ENCODE results near the gene SCNN1B. TPM values are rescaled to one million over a fixed set of nuclear protein-coding genes. Genes with fewer than 3 reads are reported as not detected.
"Not testable (repeated sequence)": the region's sequence is repeated elsewhere in the genome, so short reads cannot be mapped to it uniquely, and the experiment has no call there.

The SCNN1B gene
- total RNA-seq, 1 donor from 2014 or later: 2.3 TPM

DNA sequence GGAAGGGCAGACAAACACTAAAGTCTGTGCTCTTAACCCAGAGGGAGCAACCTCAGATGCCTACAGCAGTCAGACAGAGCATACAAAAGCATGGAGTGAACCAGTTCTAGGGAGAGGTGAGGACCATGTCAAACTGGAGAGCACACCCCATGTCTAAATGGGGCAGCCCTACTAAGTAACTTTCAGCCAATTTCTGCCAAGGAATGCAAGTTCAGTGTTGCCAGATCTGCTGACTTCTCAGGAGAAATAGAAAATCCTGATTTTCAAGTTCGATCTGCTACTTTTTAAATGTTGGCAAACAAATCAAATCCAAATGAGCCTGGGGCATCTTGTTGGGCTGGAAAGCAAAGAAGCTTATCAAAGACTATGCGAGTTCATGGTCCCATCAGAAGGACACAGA lies 17.5 kb upstream of the SCNN1B start:
- intact Hi-C loops (cut with DNase I): no loop called here
- no peak for ATAC-seq
- no peak for DNase-seq (ENCODE audit: low spot score)

- DNase-seq (ENCODE audit: low spot score) (no peak), ATAC-seq (no peak)
- intact Hi-C loops (cut with DNase I): no loop called here
These were observed 16.0 kb upstream of the SCNN1B start for GRCh38 chr16:23286131-23286532.

GRCh38 chr16:23288209-23288608 lies 13.9 kb upstream of the SCNN1B start:
- intact Hi-C loops (cut with DNase I): no loop called here

DNA sequence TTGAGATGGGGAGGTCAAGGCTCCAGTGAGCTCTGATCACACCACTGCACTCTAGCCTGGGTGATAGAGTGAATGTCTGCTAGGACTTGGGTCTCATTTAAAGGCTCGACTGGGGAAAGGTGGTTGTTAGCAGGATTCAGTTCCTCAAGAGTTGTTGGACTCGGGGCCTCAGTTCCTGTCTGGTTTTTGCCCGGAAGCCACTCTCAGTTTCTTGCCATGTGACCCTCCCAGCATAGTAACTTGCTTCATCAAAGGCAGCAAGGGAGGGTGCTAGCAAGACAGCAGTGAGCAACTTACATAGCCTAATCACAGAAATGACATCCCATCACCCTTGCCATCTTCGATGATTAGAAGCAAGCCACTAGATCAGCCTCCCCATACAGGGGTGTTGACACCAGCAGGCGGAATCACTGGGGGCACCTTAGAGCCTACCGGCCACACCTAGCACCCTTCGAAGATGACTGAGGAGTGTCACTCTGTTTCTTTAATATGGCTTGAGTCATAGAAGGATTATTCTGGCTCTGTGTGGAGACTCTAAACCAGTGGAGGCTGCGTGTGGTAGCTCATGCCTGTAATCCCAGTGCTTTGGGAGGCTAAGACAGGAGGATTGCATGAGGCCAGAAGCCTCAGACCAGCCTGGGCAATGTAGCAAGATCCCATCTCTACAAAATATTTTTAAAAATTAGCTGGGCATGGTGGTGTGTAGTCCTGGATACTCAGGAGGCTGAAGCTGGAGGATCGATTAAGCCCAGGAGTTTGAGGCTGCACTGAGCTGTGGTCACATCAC lies 13.2 kb upstream of the SCNN1B start:
- intact Hi-C loops (cut with DNase I): no loop called here
- no peak for ATAC-seq
- no peak for DNase-seq (ENCODE audit: low spot score)

More at GRCh38 chr16:23288209-23288608, 13.9 kb upstream of the SCNN1B start:
- ATAC-seq: no peak
- DNase-seq (ENCODE audit: low spot score): no peak

DNA sequence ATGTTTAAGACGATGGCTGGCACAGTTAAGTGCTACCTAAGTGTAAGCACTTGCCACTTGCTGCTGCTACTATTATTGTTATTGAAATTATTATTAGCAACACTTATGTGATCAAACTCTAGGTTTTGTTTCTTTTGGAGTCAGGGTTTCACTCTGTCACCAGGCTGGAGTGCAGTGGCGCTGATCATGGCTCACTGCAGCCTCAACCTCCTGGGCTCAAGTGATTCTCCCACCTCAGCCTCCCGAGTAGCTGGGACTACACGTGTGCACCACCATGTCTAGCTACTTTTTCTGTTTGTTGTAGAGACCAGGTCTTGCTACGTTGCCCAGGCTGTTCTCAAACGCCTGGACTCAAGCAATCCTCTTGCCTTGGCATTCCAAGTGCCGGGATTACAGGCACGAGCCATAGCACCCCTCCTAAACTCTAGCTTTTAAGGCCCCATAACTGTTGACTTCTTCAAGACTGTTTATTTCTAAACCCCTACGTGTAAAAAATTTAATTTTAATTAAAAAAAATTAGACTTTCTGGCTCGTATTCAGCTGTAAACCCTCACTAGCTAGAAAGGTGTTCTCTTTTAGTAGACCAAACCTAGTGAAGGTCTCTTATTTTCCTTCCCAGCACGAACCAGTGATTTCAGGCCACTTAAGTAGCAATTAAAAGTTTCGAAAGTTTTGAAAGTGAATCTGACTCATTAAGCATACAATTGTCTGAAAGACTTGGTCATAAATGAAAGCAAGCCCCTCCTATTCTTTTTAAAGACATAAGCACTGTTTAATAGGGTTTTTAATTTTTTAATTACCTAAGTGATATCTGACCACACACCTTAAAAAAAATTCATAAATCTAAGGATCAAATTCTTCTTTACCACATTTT lies 11.7 kb upstream of the SCNN1B start:
- intact Hi-C loops (cut with DNase I): no loop called here
- DNase-seq (ENCODE audit: low spot score) (no peak), ATAC-seq (no peak)

DNA sequence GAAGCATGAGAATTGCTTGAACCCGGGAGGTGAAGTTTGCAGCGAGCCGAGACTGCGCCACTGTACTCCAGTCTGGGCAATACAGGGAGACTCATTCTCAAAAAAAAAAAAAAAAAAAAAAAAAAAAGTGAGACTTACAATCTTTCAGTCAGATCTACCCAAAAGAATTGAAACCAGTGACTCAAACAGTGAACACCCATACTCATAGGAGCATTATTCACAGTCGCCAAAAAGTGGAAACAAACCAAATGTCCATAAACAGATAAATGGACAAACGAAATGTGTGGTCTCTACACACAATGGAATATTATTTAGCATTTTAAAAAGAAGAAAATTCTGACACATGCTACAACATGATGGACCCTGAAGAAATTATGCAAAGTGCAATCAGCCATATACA lies 9.1 kb upstream of the SCNN1B start:
- DNase-seq (ENCODE audit: low spot score): no peak
- ATAC-seq: no peak
- intact Hi-C loops (cut with DNase I): no loop called here

GRCh38 chr16:23294260-23294659 lies 7.8 kb upstream of the SCNN1B start:
- DNase-seq (ENCODE audit: low spot score) (no peak), ATAC-seq (no peak)
- intact Hi-C loops (cut with DNase I): no loop called here

- DNase-seq (ENCODE audit: low spot score) (no peak), ATAC-seq (no peak)
- intact Hi-C loops (cut with DNase I): no loop called here
These were observed 5.1 kb upstream of the SCNN1B start for GRCh38 chr16:23296994-23297393.

DNA sequence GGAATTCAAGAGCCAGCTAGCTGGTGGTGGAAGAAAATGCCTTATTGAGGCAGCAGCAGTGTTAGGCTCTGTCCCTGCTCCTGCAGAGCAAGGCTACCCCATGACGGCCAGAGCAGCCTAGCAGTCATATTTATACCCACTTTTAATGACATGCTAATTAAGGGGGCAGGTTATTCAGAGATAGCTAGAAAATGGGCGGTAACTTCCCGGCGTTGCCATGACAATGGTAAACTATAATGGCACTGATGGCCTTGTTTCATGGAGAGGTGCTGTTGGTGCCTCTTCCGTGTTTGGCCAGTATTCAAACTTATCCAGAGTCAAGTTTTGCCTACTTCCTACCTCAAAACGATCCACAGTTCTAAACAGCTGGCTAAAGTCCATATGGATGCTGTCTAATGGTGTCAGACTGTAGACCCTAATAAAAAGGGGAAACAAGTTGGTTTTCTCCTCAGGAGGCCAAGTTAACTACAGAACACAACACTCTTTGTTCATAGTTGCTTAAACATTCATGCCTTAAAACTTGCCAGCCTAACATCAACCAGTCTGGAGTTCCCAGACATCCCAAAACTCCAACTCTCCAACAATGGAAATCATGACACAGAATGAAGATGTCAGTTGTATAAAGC lies 3.7 kb upstream of the SCNN1B start:
- DNase-seq (ENCODE audit: low spot score) (no peak), ATAC-seq (no peak)
- intact Hi-C loops (cut with DNase I): no loop called here

DNA sequence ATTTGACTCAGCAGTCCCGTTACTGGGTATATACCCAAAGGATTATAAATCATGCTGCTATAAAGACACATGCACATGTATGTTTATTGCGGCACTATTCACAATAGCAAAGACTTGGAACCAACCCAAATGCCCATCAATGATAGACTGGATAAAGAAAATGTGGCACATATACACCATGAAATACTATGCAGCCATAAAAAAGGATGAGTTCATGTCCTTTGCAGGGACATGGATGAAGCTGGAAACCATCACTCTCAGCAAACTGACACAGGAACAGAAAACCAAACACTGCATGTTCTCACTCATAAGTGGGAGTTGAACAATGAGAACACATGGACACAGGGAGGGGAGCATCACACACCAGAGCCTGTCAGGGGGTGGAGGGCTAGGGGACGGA lies 2.3 kb upstream of the SCNN1B start:
- ATAC-seq; DNase-seq (ENCODE audit: low spot score): not testable (repeated sequence)

GRCh38 chr16:23301251-23302044 lies 654 bp upstream of the SCNN1B start:
- DNase-seq (ENCODE audit: low spot score) (no peak), ATAC-seq (no peak)
- intact Hi-C loops (cut with DNase I): no loop called here

More for the DNA sequence above, 2.3 kb upstream of the SCNN1B start:
- intact Hi-C loops (cut with DNase I): not testable (repeated sequence)

GRCh38 chr16:23303685-23304084 lies 1.6 kb downstream of the SCNN1B start:
- DNase-seq (ENCODE audit: low spot score): no peak
- ATAC-seq: no peak
- intact Hi-C loops (cut with DNase I): no loop called here

- intact Hi-C loops (cut with DNase I): no loop called here
- DNase-seq (ENCODE audit: low spot score): no peak
- no peak for ATAC-seq
These were observed 2.5 kb downstream of the SCNN1B start for GRCh38 chr16:23304620-23305019.

DNA sequence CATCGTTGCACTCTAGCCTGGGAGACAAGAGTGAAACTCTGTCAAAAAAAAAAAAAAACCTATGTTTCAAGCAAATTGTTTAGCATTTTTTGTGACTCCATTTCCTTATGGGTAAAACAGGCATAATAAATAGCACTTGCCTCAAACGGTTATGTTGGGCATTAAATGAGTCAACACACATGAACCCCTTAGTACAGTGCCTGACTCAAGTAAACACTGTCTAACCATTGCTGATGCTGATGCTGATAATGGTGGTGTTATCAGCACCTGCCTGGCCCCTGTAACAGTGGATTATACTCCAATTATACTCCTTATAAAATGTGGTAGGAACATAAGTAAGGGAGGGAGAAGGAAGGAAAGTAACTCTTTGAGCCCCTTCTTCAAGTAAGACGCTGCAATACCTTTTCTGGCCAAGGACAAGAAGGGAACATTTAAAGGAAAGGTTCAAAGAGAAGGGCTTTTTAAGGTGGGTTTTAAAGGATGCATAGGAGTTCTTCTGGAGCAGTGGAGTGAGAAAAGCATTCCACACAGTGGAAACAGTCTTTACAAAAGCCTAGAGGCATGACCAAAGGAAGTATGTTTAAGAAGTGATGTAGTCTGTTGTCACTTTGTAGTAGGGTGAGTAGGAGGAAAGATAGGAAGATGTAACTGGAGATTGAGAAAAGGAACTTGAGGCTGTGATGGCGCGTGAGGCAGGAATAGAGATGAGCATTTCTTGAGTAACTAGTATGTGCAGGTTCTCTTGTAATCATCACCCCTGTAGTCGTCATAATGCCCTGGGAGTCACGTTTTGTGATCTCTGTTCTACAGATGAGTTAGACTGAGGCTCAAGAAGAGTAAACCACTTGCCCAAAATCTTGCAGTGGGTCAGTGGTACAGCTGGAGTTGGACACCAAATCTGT lies 4.3 kb downstream of the SCNN1B start:
- intact Hi-C loops (cut with DNase I): no loop called here
- no peak for ATAC-seq
- DNase-seq (ENCODE audit: low spot score): no peak

GRCh38 chr16:23310217-23310616 lies 8.1 kb downstream of the SCNN1B start:
- ATAC-seq: no peak
- no peak for DNase-seq (ENCODE audit: low spot score)
- intact Hi-C loops (cut with DNase I): no loop called here

- ATAC-seq (no peak), DNase-seq (ENCODE audit: low spot score) (no peak)
- intact Hi-C loops (cut with DNase I): no loop called here
These were observed 8.6 kb downstream of the SCNN1B start for GRCh38 chr16:23310744-23311143.

DNA sequence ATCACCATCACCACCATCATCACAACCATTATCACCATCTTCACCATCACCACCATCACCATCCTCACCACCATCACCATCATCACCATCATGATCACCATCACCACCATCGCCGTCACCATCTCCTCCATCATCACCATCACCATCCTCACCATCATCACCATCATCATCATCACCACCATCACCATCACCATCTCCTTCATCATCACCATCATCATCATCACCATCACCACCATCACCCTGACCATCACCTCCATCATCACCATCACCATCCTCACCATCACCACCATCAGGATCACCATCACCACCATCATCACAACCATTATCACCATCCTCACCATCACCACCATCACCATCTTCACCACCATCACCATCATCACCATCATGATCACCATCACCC lies 14.1 kb downstream of the SCNN1B start:
- no peak for DNase-seq (ENCODE audit: low spot score)
- intact Hi-C loops (cut with DNase I): no loop called here
- ATAC-seq: no peak

DNA sequence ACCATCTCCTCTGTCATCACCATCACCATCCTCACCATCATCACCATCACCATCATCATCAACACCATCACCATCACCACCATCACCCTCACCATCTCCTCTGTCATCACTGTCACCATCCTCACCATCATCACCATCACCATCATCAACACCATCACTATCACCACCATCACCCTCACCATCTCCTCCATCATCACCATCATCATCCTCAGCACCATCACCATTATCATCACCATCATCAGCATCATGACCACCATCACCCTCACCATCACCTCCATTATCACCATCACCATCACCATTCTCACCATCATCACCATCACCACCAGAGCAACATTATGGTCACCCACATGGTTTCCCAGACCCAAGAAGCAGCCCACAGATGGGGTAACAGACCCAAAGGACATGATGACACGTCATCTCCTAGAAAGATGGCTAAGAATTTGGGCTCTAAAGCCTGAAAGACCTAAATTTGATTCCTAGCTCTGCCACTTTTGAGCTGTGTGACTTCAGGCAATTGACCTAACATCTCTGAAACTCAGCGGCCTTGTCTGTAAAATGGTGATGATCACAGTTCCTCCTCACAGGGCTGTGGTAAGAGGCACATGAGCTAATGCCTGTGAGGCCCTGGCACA lies 14.6 kb downstream of the SCNN1B start:
- DNase-seq (ENCODE audit: low spot score): no peak
- intact Hi-C loops (cut with DNase I): no loop called here

More for the DNA sequence above, 14.6 kb downstream of the SCNN1B start:
- no peak for ATAC-seq
